Measurements from ENCODE around the gene SNW1.

- TF ChIP-seq, protein P1, sequence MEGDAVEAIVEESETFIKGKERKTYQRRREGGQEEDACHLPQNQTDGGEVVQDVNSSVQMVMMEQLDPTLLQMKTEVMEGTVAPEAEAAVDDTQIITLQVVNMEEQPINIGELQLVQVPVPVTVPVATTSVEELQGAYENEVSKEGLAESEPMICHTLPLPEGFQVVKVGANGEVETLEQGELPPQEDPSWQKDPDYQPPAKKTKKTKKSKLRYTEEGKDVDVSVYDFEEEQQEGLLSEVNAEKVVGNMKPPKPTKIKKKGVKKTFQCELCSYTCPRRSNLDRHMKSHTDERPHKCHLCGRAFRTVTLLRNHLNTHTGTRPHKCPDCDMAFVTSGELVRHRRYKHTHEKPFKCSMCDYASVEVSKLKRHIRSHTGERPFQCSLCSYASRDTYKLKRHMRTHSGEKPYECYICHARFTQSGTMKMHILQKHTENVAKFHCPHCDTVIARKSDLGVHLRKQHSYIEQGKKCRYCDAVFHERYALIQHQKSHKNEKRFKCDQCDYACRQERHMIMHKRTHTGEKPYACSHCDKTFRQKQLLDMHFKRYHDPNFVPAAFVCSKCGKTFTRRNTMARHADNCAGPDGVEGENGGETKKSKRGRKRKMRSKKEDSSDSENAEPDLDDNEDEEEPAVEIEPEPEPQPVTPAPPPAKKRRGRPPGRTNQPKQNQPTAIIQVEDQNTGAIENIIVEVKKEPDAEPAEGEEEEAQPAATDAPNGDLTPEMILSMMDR (IDR thresholded peaks at IDR 0.05; ENCODE audit: poor library complexity, severe bottlenecking) = no peak
- no peak for TF ChIP-seq EZH2 (IDR thresholded peaks at IDR 0.05; ENCODE audit: borderline replicate concordance, insufficient read depth, low read length, poor library complexity, severe bottlenecking)
- no peak for TF ChIP-seq EP300 (conservative IDR thresholded peaks at IDR 0.05; ENCODE audit: poor library complexity, severe bottlenecking)
- TF ChIP-seq POLR2AphosphoS5 (IDR thresholded peaks at IDR 0.05) = no peak
- no peak for TF ChIP-seq RAD21 (conservative IDR thresholded peaks at IDR 0.05)
- TF ChIP-seq REST (IDR thresholded peaks at IDR 0.05; ENCODE audit: borderline replicate concordance) = no peak
- TF ChIP-seq TAF1 (IDR thresholded peaks at IDR 0.05; ENCODE audit: low read depth) = no peak
Measured at GRCh38 chr14:77786148-77786547, 25.2 kb upstream of the SNW1 start.

Measured in neural cell (in vitro differentiated cells).